Effector CD8-positive, alpha-beta T cell (primary cell): ENCODE data around the gene ZBTB7C.

Experiments
- DNase-seq: peaks from one replicate; lab custom pipeline; 2025; lab: John Stamatoyannopoulos, UW

ZBTB7C gene

GRCh38 chr18:48324651-48325050, 84.5 kb downstream of the ZBTB7C start:
- DNase-seq, result no peak

GRCh38 chr18:48323151-48323550, 86.0 kb downstream of the ZBTB7C start:
- no peak for DNase-seq

- no peak for DNase-seq
Observed at GRCh38 chr18:48321536-48321935, 87.6 kb downstream of the ZBTB7C start.

DNA sequence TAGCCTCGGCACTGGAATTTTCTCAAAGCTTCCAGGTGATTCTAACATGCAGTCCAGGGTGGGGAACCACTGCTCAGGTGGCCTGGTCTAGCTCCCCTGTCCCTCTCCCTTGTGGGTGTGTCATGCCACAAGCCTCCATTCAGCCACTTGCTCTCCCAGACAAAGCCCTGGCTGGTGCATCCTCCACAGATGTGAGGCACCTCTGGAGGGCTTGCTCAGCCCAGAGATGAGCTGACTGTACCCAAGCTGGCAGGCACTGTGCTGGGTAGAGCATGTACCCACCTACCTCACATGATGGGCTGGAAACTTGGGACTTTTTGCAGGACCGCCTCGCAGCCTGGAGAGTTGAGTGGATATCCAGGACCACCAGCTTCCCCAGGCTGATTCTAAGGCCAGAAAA, 88.1 kb downstream of the ZBTB7C start:
- no peak for DNase-seq

GRCh38 chr18:48320639-48320945, 88.6 kb downstream of the ZBTB7C start:
- DNase-seq, result no peak

- no peak for DNase-seq
Observed at GRCh38 chr18:48319801-48320638, 89.2 kb downstream of the ZBTB7C start.

DNA sequence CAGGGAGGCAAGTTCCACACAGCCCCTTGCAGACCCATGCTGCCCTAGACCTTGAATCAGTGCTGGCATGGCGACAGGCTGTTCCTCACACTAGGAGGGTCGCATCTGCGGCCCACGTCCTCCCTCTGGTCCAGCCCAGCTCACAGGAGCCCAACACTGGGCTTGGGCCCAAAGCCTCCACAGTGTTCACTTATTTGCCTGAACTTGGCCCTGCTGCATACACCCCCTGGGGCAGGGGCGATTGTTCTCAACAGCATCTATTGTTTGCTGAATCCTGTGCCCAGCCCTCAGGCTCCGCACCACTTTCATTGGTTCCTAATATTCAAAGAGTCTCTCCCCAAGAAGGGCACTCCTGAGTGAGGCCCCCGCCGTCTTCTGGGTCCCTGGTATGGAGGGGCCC, 90.7 kb downstream of the ZBTB7C start:
- no peak for DNase-seq

DNA sequence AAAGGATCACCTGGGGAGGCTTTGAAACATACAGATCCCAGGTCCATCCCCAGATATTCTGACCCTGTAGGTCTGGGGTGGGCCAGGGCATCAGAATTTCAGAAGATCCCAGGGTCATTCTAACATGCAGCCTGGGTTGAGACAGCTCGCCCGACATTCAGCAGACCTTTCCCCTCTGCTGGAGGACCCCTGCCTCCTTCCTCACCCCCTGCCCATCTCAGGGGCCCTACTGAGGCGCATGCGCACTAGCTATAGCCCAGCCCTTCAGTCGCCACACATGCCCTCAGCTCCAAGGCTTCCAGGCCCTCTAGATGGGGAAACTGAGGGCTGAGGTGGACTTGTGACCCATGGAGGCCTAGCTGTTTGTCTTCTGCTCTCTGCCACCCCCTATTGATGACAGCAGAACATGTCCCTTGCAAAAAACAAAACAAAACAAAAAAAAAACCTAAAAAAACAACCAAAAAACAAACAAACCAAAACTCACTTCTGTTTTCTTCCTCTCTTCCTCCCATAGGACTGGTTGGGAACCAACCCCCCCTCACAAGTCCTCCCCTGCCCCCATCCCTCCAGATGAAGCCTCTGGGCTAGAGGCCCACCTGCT, 91.3 kb downstream of the ZBTB7C start:
- no peak for DNase-seq

- no peak for DNase-seq
Observed at GRCh38 chr18:48316177-48316576, 93.0 kb downstream of the ZBTB7C start.

DNA sequence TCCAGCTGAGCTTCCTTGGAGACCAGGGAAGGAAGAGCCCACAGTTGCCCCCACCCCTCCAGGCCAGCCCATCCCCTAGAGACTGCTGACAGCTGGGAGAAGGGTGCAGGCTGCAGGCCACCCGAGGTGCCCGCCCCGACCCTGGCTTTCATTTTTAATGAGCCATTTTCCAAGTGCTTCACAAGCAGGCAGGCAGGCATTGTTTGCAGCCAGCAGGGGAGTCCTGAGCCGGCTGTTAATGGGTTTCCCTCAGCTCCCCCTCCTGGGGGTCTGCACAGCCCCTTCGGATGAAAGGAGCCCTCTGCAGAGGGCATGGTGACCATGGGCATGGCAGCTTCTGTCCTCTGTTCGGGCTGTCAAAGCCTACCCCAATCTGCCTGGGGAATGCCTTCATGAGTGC, 94.5 kb downstream of the ZBTB7C start:
- DNase-seq, result no peak

- no peak for DNase-seq
Observed at GRCh38 chr18:48313792-48314191, 95.4 kb downstream of the ZBTB7C start.

- DNase-seq, result no peak
Observed at GRCh38 chr18:48312066-48312465, 97.1 kb downstream of the ZBTB7C start.

DNA sequence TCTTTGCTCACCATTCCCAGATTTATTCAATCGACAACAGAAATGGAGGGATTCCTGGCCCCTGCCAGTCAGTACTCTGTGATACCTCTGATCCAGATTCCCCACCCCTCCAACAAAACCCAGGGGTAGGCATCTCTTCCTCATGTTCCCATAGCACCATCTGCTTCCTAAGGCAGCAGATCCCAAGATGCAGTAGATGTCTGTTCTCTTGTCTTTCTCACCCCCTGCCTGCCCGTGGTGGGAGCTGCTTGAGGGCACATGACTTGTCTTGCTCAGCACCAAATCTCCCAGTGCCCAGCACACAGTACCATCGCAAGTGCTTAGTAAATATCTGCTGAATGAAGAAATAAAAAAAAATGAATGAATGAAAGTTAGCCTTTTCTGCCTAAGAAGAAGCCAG, 98.2 kb downstream of the ZBTB7C start:
- no peak for DNase-seq

- no peak for DNase-seq
Observed at GRCh38 chr18:48310353-48310752, 98.8 kb downstream of the ZBTB7C start.

- DNase-seq, result no peak
Observed at GRCh38 chr18:48308755-48309575, 100.2 kb downstream of the ZBTB7C start.

DNA sequence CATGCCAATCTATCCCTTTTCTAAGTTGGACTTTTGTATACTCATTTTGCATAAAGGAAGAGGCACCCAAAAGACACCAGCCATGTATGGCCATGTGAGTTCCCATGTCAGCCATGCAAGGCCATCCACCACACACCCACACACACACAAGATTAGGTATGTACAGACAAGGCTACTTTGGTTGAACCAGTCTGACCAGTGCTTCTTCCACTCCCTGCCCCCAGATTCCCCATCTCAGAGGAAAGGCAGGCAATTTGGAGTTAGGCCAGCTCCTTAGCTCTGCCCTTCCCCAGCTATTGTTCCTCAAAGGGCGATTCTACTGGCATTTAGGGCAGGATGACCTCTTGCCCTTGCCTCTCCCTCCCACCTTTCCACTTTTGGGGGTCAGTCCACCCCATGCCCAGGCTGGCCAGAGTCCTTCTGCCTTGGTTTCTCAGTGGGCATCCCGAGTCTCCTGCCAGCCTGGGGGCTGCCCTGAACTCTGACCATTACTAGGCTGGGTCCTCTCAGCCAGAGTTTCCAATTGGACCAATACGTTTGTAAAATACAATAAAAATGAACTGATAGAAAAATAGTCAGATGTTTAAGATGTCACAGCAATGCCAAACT, 101.1 kb downstream of the ZBTB7C start:
- DNase-seq, result no peak

DNA sequence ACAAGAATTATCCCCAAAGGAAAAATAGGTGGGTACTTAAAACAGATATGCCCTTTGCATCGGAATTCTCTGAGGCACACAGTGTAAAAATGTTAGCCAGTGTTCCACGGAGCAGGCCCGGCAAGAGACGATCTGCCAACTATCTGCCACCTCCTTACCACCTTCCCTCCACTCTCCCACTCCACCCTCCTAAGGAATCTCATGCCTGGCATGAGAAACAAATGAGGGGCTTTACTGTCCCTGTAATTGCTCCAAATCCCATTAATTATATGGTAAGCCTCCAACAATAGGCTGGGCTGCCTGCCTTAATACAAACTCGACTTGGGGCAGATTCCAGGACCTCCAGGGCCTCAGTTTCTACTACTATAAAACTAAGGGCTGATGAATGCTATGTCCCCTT, 102.3 kb downstream of the ZBTB7C start:
- no peak for DNase-seq

DNA sequence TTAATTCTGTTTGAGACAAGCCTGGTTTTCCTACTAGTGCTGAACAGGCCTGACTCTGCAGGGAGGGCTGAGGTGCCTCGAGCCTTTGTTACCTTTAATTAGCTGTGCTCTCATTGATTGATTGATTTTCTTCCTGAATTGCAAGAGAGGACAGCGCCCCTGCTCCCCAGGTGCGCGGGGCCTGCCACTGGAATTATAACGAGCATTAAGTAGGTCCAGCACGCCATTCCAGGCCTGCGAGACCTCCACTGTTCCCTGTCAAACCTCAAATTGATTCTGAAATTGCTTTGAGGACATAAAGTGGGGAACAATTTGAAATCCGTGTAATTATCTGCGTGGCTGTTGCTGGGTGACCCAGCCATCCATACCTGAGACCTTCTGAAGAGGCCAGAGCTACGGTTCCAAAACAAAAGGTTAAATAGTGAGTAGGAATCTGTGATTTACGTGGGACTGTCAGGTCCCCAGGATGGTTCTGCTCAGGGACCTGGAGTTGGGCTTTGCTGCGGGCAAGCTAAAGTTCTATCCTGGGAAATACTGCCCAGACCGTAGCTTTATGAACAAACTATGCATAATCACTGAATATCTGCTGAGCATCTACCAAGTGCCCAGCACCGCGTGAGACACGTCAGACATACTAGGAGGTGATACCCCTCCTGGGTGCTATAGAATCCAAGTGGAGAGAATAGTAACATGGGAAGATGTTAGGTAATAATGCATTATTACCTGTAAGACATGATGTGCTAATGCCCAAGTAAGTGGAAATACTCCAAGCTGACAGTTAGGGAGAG, 104.1 kb downstream of the ZBTB7C start:
- no peak for DNase-seq

- no peak for DNase-seq
Observed at GRCh38 chr18:48303883-48304282, 105.3 kb downstream of the ZBTB7C start.

DNA sequence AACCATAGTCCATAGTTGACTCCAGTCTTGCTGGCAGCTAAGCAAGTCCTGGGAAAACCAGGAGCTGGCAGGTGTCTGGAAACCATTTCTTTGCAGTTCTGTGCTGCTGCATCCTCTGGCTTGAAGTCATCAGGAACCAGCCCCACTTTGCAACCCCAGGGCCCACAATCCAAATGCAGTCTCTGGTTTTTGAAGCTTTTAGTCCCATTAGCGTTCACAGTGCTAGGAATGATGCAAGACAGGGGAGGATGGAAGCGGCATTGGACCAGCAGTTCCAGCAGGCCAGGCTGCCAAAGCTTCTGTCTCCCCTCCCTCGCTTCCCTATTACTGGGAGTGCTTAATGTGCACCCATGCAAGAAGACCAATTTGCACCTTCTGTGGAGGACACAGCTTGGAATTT, 106.4 kb downstream of the ZBTB7C start:
- DNase-seq, result no peak

- DNase-seq, result no peak
Observed at GRCh38 chr18:48300463-48300961, 108.7 kb downstream of the ZBTB7C start.

DNA sequence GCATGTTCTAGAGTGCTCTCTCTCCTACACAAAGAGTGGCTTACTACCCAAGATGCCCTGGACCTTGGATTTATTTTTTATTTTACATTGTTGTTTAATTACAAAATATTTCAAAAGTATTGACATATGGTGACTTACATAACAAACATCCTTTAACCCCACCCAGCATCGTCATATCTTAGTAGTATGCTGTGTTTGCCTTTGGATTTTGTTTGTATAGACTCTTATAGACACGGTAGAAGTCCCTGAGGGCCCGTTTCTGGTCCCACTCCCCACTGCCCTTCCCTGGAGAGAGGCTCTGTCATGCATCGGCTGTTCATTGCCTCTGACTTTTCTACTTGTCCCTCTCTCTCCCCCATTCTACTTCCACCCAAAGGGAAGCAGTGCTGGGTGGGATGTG, 112.0 kb downstream of the ZBTB7C start:
- no peak for DNase-seq
